DMS153 treated with DMSO at 0.1 percent for 48 hours (cell line): Measurements from ENCODE around the gene GPAT3.
"Not testable (repeated sequence)": the region's sequence is repeated elsewhere in the genome, so short reads cannot be mapped to it uniquely, and the experiment has no call there.

Experiments
- DNase-seq: peaks from one replicate; lab custom pipeline; 2025; ENCODE audit not compliant: unreplicated experiment; lab: John Stamatoyannopoulos, UW

Gene GPAT3

GRCh38 chr4:83548151-83548905 lies 12.4 kb downstream of the GPAT3 start:
- peak; percentile 88 for DNase-seq

- no peak for DNase-seq
Measured at GRCh38 chr4:83552083-83552482, 16.2 kb downstream of the GPAT3 start.

- no peak for DNase-seq
Measured at GRCh38 chr4:83552924-83553323, 17.0 kb downstream of the GPAT3 start.

- DNase-seq = no peak
Measured at GRCh38 chr4:83556006-83556707, 20.2 kb downstream of the GPAT3 start.

GRCh38 chr4:83556816-83557215 lies 20.9 kb downstream of the GPAT3 start:
- no peak for DNase-seq

GRCh38 chr4:83558059-83558653 lies 22.2 kb downstream of the GPAT3 start:
- DNase-seq = no peak

- no peak for DNase-seq
Measured at GRCh38 chr4:83558680-83559079, 22.8 kb downstream of the GPAT3 start.

GRCh38 chr4:83560523-83560922 lies 24.6 kb downstream of the GPAT3 start:
- DNase-seq = no peak

GRCh38 chr4:83561381-83561780 lies 25.5 kb downstream of the GPAT3 start:
- no peak for DNase-seq

- no peak for DNase-seq
Measured at GRCh38 chr4:83563998-83564397, 28.1 kb downstream of the GPAT3 start.

GRCh38 chr4:83568062-83568461 lies 32.2 kb downstream of the GPAT3 start:
- DNase-seq = no peak

- no peak for DNase-seq
Measured at GRCh38 chr4:83569429-83569828, 33.5 kb downstream of the GPAT3 start.

GRCh38 chr4:83569987-83570386 lies 34.1 kb downstream of the GPAT3 start:
- no peak for DNase-seq

GRCh38 chr4:83572848-83573247 lies 36.9 kb downstream of the GPAT3 start:
- no peak for DNase-seq

GRCh38 chr4:83574247-83574646 lies 38.3 kb downstream of the GPAT3 start:
- DNase-seq = no peak

- DNase-seq = not testable (repeated sequence)
Measured at GRCh38 chr4:83576237-83576636, 40.3 kb downstream of the GPAT3 start.

- no peak for DNase-seq
Measured at GRCh38 chr4:83581411-83582288, 45.7 kb downstream of the GPAT3 start.

- no peak for DNase-seq
Measured at GRCh38 chr4:83582289-83582785, 46.4 kb downstream of the GPAT3 start.

- DNase-seq = no peak
Measured at GRCh38 chr4:83585982-83586508, 50.1 kb downstream of the GPAT3 start.

GRCh38 chr4:83589279-83589678 lies 53.4 kb downstream of the GPAT3 start:
- DNase-seq = no peak

GRCh38 chr4:83591056-83591455 lies 55.1 kb downstream of the GPAT3 start:
- no peak for DNase-seq
